ENCODE measurements around the gene APOL6.

Gene APOL6

DNA sequence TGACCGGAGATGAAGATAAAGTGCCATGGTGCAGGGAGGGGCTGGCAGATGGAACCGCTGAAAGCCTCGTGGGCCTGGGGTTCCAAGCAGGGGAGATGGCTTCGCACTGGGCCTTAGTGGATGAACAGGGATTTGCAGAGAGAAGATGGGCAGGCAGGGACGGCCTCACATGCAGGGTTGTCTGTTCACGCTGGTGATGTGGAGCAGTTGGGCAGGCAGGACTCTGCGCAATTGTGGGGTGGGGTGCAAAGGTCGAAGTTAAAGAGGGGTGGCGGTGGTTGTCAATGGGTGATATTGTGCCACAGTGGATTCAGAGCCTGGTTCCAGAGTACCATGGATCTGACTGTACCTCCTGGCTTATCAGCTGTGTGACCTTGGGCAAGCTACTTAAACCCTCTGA, 39.0 kb upstream of the APOL6 start:
- ChIA-PET POLR2A (no interaction called here), CTCF (no interaction called here)
- no peak for TF ChIP-seq SUZ12 (IDR thresholded peaks at IDR 0.05)
- no peak for TF ChIP-seq ELF4 (IDR thresholded peaks at IDR 0.05)
- no peak for TF ChIP-seq FOXM1 (IDR thresholded peaks at IDR 0.05; ENCODE audit: borderline replicate concordance)
- TF ChIP-seq SP1 (IDR thresholded peaks at IDR 0.05), result no peak
- no peak for TF ChIP-seq ZNF384 (IDR thresholded peaks at IDR 0.05)
- TF ChIP-seq, protein P1, sequence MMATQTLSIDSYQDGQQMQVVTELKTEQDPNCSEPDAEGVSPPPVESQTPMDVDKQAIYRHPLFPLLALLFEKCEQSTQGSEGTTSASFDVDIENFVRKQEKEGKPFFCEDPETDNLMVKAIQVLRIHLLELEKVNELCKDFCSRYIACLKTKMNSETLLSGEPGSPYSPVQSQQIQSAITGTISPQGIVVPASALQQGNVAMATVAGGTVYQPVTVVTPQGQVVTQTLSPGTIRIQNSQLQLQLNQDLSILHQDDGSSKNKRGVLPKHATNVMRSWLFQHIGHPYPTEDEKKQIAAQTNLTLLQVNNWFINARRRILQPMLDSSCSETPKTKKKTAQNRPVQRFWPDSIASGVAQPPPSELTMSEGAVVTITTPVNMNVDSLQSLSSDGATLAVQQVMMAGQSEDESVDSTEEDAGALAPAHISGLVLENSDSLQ (IDR thresholded peaks at IDR 0.05), result no peak
- TF ChIP-seq FOXK2 (IDR thresholded peaks at IDR 0.05), result no peak
- TF ChIP-seq BHLHE40 (IDR thresholded peaks at IDR 0.05; ENCODE audit: borderline replicate concordance), result no peak
- TF ChIP-seq ARNT (IDR thresholded peaks at IDR 0.05), result no peak
- no peak for TF ChIP-seq TARDBP (IDR thresholded peaks at IDR 0.05)
- TF ChIP-seq LEF1 (IDR thresholded peaks at IDR 0.05; ENCODE audit: borderline replicate concordance), result no peak
- TF ChIP-seq NFRKB (IDR thresholded peaks at IDR 0.05), result no peak
- no peak for TF ChIP-seq FOXA1 (IDR thresholded peaks at IDR 0.05)
- no peak for TF ChIP-seq L3MBTL2 (conservative IDR thresholded peaks at IDR 0.05)
- no peak for TF ChIP-seq HDGF (IDR thresholded peaks at IDR 0.05; ENCODE audit: borderline replicate concordance)
- no peak for TF ChIP-seq CTBP1 (IDR thresholded peaks at IDR 0.05; ENCODE audit: borderline replicate concordance)
- no peak for DNase-seq (ENCODE audit: extremely low spot score)

DNA sequence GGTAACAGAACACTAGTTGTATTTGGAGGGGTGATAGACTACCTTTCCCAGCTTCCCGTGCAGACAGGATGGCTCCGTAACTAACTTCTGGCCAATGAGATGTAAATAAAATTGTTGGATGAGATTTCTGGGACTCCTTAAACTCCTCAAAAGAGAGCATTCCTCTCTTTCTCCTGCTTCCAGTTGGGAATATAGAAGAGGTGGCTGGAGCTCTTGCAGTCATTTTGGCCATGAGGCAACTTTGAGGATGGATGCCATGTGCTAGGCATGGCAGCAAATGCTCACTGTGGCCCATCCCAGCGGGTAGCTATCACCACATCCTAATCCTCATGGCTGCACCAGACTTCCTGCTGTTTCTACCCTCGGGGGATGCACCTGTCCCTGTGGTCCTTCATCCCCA, 38.5 kb upstream of the APOL6 start:
- no peak for TF ChIP-seq HDGF (IDR thresholded peaks at IDR 0.05; ENCODE audit: borderline replicate concordance)
- no peak for TF ChIP-seq LEF1 (IDR thresholded peaks at IDR 0.05; ENCODE audit: borderline replicate concordance)
- TF ChIP-seq ZNF384 (IDR thresholded peaks at IDR 0.05), result no peak
- TF ChIP-seq NFRKB (IDR thresholded peaks at IDR 0.05), result no peak
- no peak for TF ChIP-seq SUZ12 (IDR thresholded peaks at IDR 0.05)
- no peak for TF ChIP-seq SP1 (IDR thresholded peaks at IDR 0.05)
- TF ChIP-seq ELF4 (IDR thresholded peaks at IDR 0.05), result no peak
- no peak for TF ChIP-seq FOXM1 (IDR thresholded peaks at IDR 0.05; ENCODE audit: borderline replicate concordance)
- TF ChIP-seq CTBP1 (IDR thresholded peaks at IDR 0.05; ENCODE audit: borderline replicate concordance), result no peak
- TF ChIP-seq FOXK2 (IDR thresholded peaks at IDR 0.05), result no peak
- TF ChIP-seq FOXA1 (IDR thresholded peaks at IDR 0.05), result no peak
- no peak for TF ChIP-seq BHLHE40 (IDR thresholded peaks at IDR 0.05; ENCODE audit: borderline replicate concordance)
- no peak for TF ChIP-seq TARDBP (IDR thresholded peaks at IDR 0.05)
- ChIA-PET CTCF (no interaction called here), POLR2A (no interaction called here)
- no peak for DNase-seq (ENCODE audit: extremely low spot score)

DNA sequence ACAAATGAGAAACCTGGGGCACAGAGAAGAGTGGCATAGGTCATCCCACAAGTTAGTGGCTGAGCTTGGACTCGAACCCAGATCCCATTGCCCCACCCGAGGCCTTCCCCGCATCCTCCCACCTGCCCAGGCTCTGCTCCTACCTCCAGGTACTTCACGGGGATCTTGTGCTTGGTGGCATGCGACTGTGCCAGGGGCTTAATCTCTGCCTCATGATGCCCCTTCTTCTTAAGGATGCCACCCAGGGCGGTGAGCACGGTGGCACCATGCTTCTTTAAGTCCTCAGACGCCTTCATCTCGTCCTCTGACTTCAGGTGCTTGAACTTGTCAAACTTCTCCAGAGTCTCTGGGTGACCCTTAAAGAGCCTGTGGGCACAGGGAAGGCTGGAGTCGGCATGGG, 37.5 kb upstream of the APOL6 start:
- POLR2A ChIA-PET, result no interaction called here
- CTCF ChIA-PET, result interaction anchor here (0.6 kb wide), 2 partner anchors 634 to 687 kb away, joined by 3 to 6 read pairs; no protein-coding TSS in a partner anchor
- no peak for TF ChIP-seq FOXA1 (IDR thresholded peaks at IDR 0.05)
- no peak for TF ChIP-seq TARDBP (IDR thresholded peaks at IDR 0.05)
- TF ChIP-seq LEF1 (IDR thresholded peaks at IDR 0.05; ENCODE audit: borderline replicate concordance), result no peak
- TF ChIP-seq NFRKB (IDR thresholded peaks at IDR 0.05), result no peak
- TF ChIP-seq ELF4 (IDR thresholded peaks at IDR 0.05), result no peak
- DNase-seq (ENCODE audit: extremely low spot score), result no peak

DNA sequence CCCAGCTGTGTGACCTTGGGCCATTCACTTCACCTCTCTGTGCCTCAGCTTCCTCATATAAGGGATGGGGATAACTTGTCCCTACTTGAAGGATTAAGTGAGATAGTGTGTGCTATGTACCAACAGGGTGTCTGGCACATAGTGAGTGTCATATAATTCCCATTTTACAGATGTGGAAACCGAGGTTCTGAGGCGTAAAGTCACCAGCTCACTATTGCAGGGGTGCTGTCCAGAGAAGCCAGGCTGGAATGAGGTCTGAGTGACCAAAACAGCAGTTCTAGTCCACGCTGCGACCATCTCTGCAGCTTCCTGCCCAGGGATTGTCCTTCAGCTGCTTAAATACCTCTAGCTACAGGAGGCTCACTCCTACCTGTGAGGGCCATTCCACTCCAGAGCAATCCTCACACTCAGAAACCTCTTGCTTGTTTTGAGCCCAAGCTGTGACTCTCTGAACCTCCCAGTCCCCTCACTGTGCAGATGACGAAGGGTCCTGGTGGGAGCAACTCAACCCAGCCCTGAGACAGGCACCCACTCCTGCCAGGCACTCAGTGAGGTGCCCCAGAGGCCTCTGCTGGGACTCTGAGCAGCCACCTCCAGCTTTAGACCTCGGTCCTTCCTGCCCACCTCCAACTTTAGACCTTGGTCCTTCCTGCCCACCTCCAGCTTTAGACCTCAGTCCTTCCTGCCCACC, 36.9 kb upstream of the APOL6 start:
- ChIA-PET CTCF (interaction anchor here (0.6 kb wide), 3 partner anchors 572 to 686 kb away, joined by 3 to 6 read pairs (median 3); no protein-coding TSS in a partner anchor), POLR2A (no interaction called here)
- TF ChIP-seq SUZ12 (IDR thresholded peaks at IDR 0.05) (no peak), CTBP1 (IDR thresholded peaks at IDR 0.05; ENCODE audit: borderline replicate concordance) (no peak), HDGF (IDR thresholded peaks at IDR 0.05; ENCODE audit: borderline replicate concordance) (no peak), ELF4 (IDR thresholded peaks at IDR 0.05) (no peak), ZNF384 (IDR thresholded peaks at IDR 0.05) (no peak), SP1 (IDR thresholded peaks at IDR 0.05) (no peak), FOXM1 (IDR thresholded peaks at IDR 0.05; ENCODE audit: borderline replicate concordance) (no peak), LEF1 (IDR thresholded peaks at IDR 0.05; ENCODE audit: borderline replicate concordance) (no peak), FOXK2 (IDR thresholded peaks at IDR 0.05) (no peak), NFRKB (IDR thresholded peaks at IDR 0.05) (no peak), ARNT (IDR thresholded peaks at IDR 0.05) (no peak)
- no peak for DNase-seq (ENCODE audit: extremely low spot score)

DNA sequence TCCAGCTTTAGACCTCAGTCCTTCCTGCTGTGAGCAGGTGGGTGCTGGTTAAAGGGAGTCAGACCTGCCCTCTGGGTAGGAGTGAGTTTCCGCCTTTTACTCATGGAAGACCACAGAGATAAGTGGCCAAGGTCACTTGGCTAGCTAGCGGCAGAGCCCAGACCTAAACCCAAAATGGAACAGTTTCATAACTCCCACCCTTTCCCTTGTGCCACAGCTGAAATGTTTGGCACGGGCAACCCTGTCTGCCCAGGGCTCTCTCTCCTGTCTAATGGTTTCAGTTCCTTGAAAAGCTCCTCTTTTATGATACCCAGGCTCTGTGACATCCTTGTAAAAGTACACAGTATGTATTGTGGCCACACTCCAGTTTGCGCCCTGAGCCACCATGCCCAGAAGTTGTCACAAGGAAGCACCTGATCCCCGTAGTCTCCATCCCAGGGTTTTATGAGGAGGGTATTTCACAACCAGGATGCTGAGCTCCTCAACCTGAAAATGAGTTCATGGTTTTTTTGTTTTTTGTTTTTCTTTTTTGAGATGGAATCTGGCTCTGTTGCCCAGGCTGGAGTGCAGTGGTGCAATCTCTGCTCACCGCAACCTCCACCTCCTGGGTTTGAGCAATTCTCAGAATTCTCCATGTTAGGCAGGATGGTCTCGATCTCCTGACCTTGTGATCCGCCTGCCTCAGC, 36.2 kb upstream of the APOL6 start:
- CTCF ChIA-PET, result interaction anchor here (0.6 kb wide), 1 partner anchor 571 kb away, joined by 3 read pairs; no protein-coding TSS in a partner anchor
- no peak for TF ChIP-seq FOXM1 (IDR thresholded peaks at IDR 0.05; ENCODE audit: borderline replicate concordance)
- no peak for TF ChIP-seq SP1 (IDR thresholded peaks at IDR 0.05)
- TF ChIP-seq FOXK2 (IDR thresholded peaks at IDR 0.05), result no peak
- no peak for TF ChIP-seq L3MBTL2 (conservative IDR thresholded peaks at IDR 0.05)
- TF ChIP-seq FOXA1 (IDR thresholded peaks at IDR 0.05), result no peak
- DNase-seq (ENCODE audit: extremely low spot score), result no peak
- POLR2A ChIA-PET, result no interaction called here

DNA sequence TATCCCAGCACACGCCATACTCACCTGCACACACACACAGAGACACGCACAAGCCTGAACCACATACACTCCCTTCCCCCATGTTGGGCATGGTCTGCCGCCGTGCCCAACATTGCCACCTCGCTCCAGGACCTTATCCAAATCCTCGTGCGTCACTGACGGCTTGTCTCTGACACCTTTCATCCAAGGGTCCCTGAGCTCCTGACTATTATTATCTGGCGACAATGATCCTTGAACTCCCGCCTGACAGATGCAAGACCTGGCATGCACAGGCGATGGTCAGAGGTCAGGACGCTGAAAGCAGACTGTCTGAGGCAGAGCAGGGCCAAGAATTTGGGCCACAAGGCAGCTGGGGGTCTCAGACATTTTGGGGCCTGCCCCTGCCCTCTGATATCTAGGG, 35.3 kb upstream of the APOL6 start:
- CTCF ChIA-PET, result interaction anchor here (1.1 kb wide), 1 partner anchor 14 kb away, joined by 3 read pairs; no protein-coding TSS in a partner anchor
- no peak for DNase-seq (ENCODE audit: extremely low spot score)
- POLR2A ChIA-PET, result no interaction called here
- no peak for TF ChIP-seq ELF4 (IDR thresholded peaks at IDR 0.05)

DNA sequence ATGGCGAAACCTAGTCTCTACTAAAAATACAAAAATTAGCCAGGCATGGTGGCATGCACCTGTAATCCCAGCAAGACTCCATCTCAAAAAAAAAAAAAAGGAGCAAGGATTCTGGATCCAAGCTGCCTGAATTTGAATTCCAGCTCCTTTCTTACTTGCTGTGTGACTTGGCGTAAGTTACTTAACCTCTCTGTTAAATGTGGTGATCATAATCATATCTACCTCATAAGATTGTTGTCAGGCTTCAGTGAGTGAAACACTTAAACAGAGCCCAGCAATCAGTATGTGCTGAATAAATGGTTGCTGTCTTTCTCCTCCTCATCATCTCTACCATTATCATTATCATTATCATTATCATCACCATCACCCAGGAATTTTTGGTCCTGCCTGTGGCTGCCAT, 33.8 kb upstream of the APOL6 start:
- ChIA-PET POLR2A (no interaction called here), CTCF (no interaction called here)
- no peak for TF ChIP-seq CTBP1 (IDR thresholded peaks at IDR 0.05; ENCODE audit: borderline replicate concordance)
- no peak for TF ChIP-seq NFRKB (IDR thresholded peaks at IDR 0.05)
- no peak for TF ChIP-seq L3MBTL2 (conservative IDR thresholded peaks at IDR 0.05)
- no peak for TF ChIP-seq FOXA1 (IDR thresholded peaks at IDR 0.05)
- DNase-seq (ENCODE audit: extremely low spot score), result no peak
